Effector memory CD4-positive, alpha-beta T cell (primary cell): ENCODE measurements around the gene TGFB2.

Experiments
- DNase-seq, 3 donors: peaks; one replicate each; pipeline ENCODE4 v3.0.0-alpha.2; 2020
- H3K27ac ChIP-seq: 2 replicates; pipeline ENCODE4 v1.7.0; 2013; ENCODE audit warnings: mild to moderate bottlenecking, low read length, moderate library complexity; ENCODE audit not compliant: insufficient read depth, poor library complexity, severe bottlenecking
- H3K27me3 ChIP-seq: replicated peaks from 2 replicates; pipeline ENCODE4 v1.7.0; 2013; ENCODE audit warnings: mild to moderate bottlenecking, low read length; ENCODE audit not compliant: insufficient read depth, control insufficient read depth, poor library complexity, severe bottlenecking
- H3K36me3 ChIP-seq: 2 replicates; pipeline ENCODE4 v1.7.0; 2013; ENCODE audit warnings: mild to moderate bottlenecking, low read length, moderate library complexity; ENCODE audit not compliant: control insufficient read depth, insufficient read depth
- H3K4me1 ChIP-seq: 2 replicates; pipeline ENCODE4 v1.7.0; 2013; ENCODE audit warnings: low read length, mild to moderate bottlenecking; ENCODE audit not compliant: control insufficient read depth, insufficient read depth, poor library complexity, severe bottlenecking
- H3K4me3 ChIP-seq: 2 replicates; pipeline ENCODE4 v1.7.0; 2013; ENCODE audit warnings: low read length, low read depth, mild to moderate bottlenecking; ENCODE audit not compliant: insufficient read depth, poor library complexity, severe bottlenecking
- H3K9me3 ChIP-seq: 2 replicates; pipeline ENCODE4 v1.7.0; 2013; ENCODE audit warnings: mild to moderate bottlenecking, low read length, moderate library complexity; ENCODE audit not compliant: control insufficient read depth

The TGFB2 gene

GRCh38 chr1:218488986-218489385, 143.8 kb downstream of the TGFB2 start:
- no peak for DNase-seq
- H3K4me1 ChIP-seq, result no peaks in the 10 kb centered on the region
- no peaks in the 10 kb centered on the region for H3K27me3 ChIP-seq
- no peak overlapping the region for H3K4me3 ChIP-seq
- no peaks in the 10 kb centered on the region for H3K36me3 ChIP-seq
- no peak overlapping the region for H3K27ac ChIP-seq
- no peaks in the 10 kb centered on the region for H3K9me3 ChIP-seq

GRCh38 chr1:218490406-218490922, 145.3 kb downstream of the TGFB2 start:
- no peak for DNase-seq
- Histone ChIP-seq H3K27me3 (no peaks in the 10 kb centered on the region), H3K4me3 (no peak overlapping the region), H3K9me3 (no peaks in the 10 kb centered on the region), H3K36me3 (no peaks in the 10 kb centered on the region), H3K4me1 (no peaks in the 10 kb centered on the region), H3K27ac (no peak overlapping the region)

GRCh38 chr1:218492874-218493273, 147.7 kb downstream of the TGFB2 start:
- no peaks in the 10 kb centered on the region for H3K27me3 ChIP-seq
- no peak overlapping the region for H3K4me3 ChIP-seq
- H3K36me3 ChIP-seq, result no peaks in the 10 kb centered on the region
- DNase-seq, result no peak
- no peaks in the 10 kb centered on the region for H3K4me1 ChIP-seq
- H3K9me3 ChIP-seq, result no peaks in the 10 kb centered on the region
- H3K27ac ChIP-seq, result no peak overlapping the region

- Histone ChIP-seq H3K36me3 (no peaks in the 10 kb centered on the region), H3K9me3 (no peaks in the 10 kb centered on the region), H3K4me1 (no peaks in the 10 kb centered on the region), H3K4me3 (no peak overlapping the region), H3K27ac (no peak overlapping the region), H3K27me3 (no peaks in the 10 kb centered on the region)
- DNase-seq, result no peak
Observed at GRCh38 chr1:218493986-218494385, 148.8 kb downstream of the TGFB2 start.
